Neural cell (in vitro differentiated cells): Measurements from ENCODE around the gene MAN2A2. TPM values are rescaled to one million over a fixed set of nuclear protein-coding genes. Genes with fewer than 3 reads are reported as not detected.

ENCODE experiments used
- H2AFZ ChIP-seq: fragments of 200-600, 300-800 bp; sonication (generic), shearing (Covaris generic); 2 replicates; pipeline ENCODE4 v1.6.0; 2014; ENCODE audit warnings: low read depth, mild to moderate bottlenecking, antibody characterized with exemption, low read length, moderate library complexity
- H3F3A ChIP-seq: fragments of 200-600 bp; shearing (Covaris generic); 2 replicates; pipeline ENCODE4 v1.6.1; 2016; ENCODE audit warnings: mild to moderate bottlenecking, moderate library complexity, mixed read lengths, antibody characterized with exemption, low read length; ENCODE audit not compliant: insufficient read depth, poor library complexity, severe bottlenecking
- H3K27ac ChIP-seq: fragments of 200-600, 300-800 bp; sonication (generic), shearing (Covaris generic); 2 replicates; pipeline ENCODE4 v1.5.1; 2014; ENCODE audit warnings: mild to moderate bottlenecking, low read length, moderate library complexity
- H3K27me3 ChIP-seq: fragments of 300-800, 200-600 bp; sonication (generic), shearing (Covaris generic); 2 replicates; pipeline ENCODE4 v1.6.0; 2014; ENCODE audit warnings: mild to moderate bottlenecking, low read depth, low read length, moderate library complexity; ENCODE audit not compliant: insufficient read depth
- H3K36me3 ChIP-seq: fragments of 300-800, 200-600 bp; sonication (generic), shearing (Covaris generic); 2 replicates; pipeline ENCODE4 v1.5.1; 2014; ENCODE audit warnings: mild to moderate bottlenecking, antibody characterized with exemption, low read length, moderate library complexity; ENCODE audit not compliant: insufficient read depth
- H3K4me2 ChIP-seq: fragments of 300-800, 200-600 bp; sonication (generic), shearing (Covaris generic); 2 replicates; pipeline ENCODE4 v1.6.0; 2014; ENCODE audit warnings: mild to moderate bottlenecking, low read length
- H3K4me3 ChIP-seq: fragments of 300-800, 200-600 bp; sonication (generic), shearing (Covaris generic); 2 replicates; pipeline ENCODE4 v1.5.1; 2014; ENCODE audit warnings: mild to moderate bottlenecking, low read length, moderate library complexity
- H3K79me2 ChIP-seq: fragments of 200-600 bp; shearing (Covaris generic); replicated peaks from 2 replicates; pipeline ENCODE4 v1.6.0; 2014; ENCODE audit warnings: mild to moderate bottlenecking, low read length, moderate library complexity; ENCODE audit not compliant: insufficient read depth
- H3K9ac ChIP-seq: fragments of 300-800, 200-600 bp; sonication (generic), shearing (Covaris generic); 2 replicates; pipeline ENCODE4 v1.6.1; 2016; ENCODE audit warnings: mild to moderate bottlenecking, low read length, mixed read lengths
- H3K9me2 ChIP-seq: fragments of 200-600 bp; shearing (Covaris generic); 2 replicates; pipeline ENCODE4 v1.6.1; 2016; ENCODE audit warnings: mild to moderate bottlenecking, low read length, mixed read lengths; ENCODE audit not compliant: insufficient read depth
- H3K9me3 ChIP-seq: fragments of 200-600, 300-800 bp; sonication (generic), shearing (Covaris generic); 2 replicates; pipeline ENCODE4 v1.6.1; 2016; ENCODE audit warnings: mild to moderate bottlenecking, mixed run types, low read length, moderate library complexity, mixed read lengths
- H4K20me1 ChIP-seq: fragments of 200-600 bp; shearing (Covaris generic); 2 replicates; pipeline ENCODE4 v1.6.1; 2016; ENCODE audit warnings: mild to moderate bottlenecking, mixed run types; ENCODE audit not compliant: insufficient read depth
- EP300 ChIP-seq: fragments of 450-650 bp; conservative IDR thresholded peaks from 2 replicates; pipeline ENCODE4 v1.6.1; 2014; ENCODE audit warnings: antibody characterized with exemption, mild to moderate bottlenecking, moderate library complexity; ENCODE audit not compliant: poor library complexity, severe bottlenecking
- EZH2 ChIP-seq: fragments of 200-600, 300-800 bp; shearing (Covaris generic), sonication (generic); IDR thresholded peaks from 2 replicates; pipeline ENCODE4 v1.6.1; 2014; ENCODE audit warnings: antibody characterized with exemption, low read length, borderline replicate concordance, mild to moderate bottlenecking; ENCODE audit not compliant: insufficient read depth, poor library complexity, severe bottlenecking
- MXI1 ChIP-seq: fragments of 450-650 bp; conservative IDR thresholded peaks from 2 replicates; pipeline ENCODE4 v1.6.1; 2014; ENCODE audit warnings: antibody characterized with exemption, mild to moderate bottlenecking; ENCODE audit not compliant: poor library complexity, severe bottlenecking
- POLR2AphosphoS5 ChIP-seq: IDR thresholded peaks from 2 replicates; pipeline ENCODE4 v1.6.1; 2012
- RAD21 ChIP-seq: fragments of 450-650 bp; conservative IDR thresholded peaks from 2 replicates; pipeline ENCODE4 v1.6.1; 2014; ENCODE audit warnings: antibody characterized with exemption, mild to moderate bottlenecking, moderate library complexity
- SMC3 ChIP-seq: fragments of 450-650 bp; conservative IDR thresholded peaks from 2 replicates; pipeline ENCODE4 v1.6.1; 2014; ENCODE audit warnings: antibody characterized with exemption, mild to moderate bottlenecking, moderate library complexity; ENCODE audit not compliant: poor library complexity
- TAF1 ChIP-seq: IDR thresholded peaks from 2 replicates; pipeline ENCODE4 v1.6.1; 2012; ENCODE audit warnings: low read depth
- polyA plus RNA-seq: library from polyadenylated mRNA; depleted of rRNA; stranded (reverse); fragments of >200 nt; gene quantifications from 2 replicates; pipeline ENCODE4 v1.2.3, GENCODE V29; 2014
- TF ChIP-seq, protein P1 (sequence below): fragments of 450-650 bp; IDR thresholded peaks from 2 replicates; pipeline ENCODE4 v1.5.1; 2014; ENCODE audit warnings: antibody characterized with exemption, mild to moderate bottlenecking, moderate library complexity; ENCODE audit not compliant: poor library complexity, severe bottlenecking
- TF ChIP-seq, protein P2 (sequence below): IDR thresholded peaks from 2 replicates; pipeline ENCODE4 v1.6.1; 2012; ENCODE audit warnings: borderline replicate concordance

Gene MAN2A2
- polyA plus RNA-seq, 1 donor from 2014 or later, result 59.8 TPM

GRCh38 chr15:90859234-90860131, 43.6 kb upstream of the MAN2A2 start:
- no peak overlapping the region for H3K4me2 ChIP-seq
- H3F3A ChIP-seq, result no peaks in the 10 kb centered on the region
- TF ChIP-seq TAF1 (no peak), EZH2 (no peak), MXI1 (no peak), RAD21 (no peak)
- TF ChIP-seq, protein P1, sequence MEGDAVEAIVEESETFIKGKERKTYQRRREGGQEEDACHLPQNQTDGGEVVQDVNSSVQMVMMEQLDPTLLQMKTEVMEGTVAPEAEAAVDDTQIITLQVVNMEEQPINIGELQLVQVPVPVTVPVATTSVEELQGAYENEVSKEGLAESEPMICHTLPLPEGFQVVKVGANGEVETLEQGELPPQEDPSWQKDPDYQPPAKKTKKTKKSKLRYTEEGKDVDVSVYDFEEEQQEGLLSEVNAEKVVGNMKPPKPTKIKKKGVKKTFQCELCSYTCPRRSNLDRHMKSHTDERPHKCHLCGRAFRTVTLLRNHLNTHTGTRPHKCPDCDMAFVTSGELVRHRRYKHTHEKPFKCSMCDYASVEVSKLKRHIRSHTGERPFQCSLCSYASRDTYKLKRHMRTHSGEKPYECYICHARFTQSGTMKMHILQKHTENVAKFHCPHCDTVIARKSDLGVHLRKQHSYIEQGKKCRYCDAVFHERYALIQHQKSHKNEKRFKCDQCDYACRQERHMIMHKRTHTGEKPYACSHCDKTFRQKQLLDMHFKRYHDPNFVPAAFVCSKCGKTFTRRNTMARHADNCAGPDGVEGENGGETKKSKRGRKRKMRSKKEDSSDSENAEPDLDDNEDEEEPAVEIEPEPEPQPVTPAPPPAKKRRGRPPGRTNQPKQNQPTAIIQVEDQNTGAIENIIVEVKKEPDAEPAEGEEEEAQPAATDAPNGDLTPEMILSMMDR, result no peak
- H4K20me1 ChIP-seq, result no peaks in the 10 kb centered on the region
- H3K79me2 ChIP-seq, result no peaks in the 10 kb centered on the region
- H3K36me3 ChIP-seq, result no peaks in the 10 kb centered on the region
- no peaks in the 10 kb centered on the region for H3K9me3 ChIP-seq
- no peaks in the 10 kb centered on the region for H3K9me2 ChIP-seq
- no peak overlapping the region for H3K27ac ChIP-seq
- H3K27me3 ChIP-seq, result no peaks in the 10 kb centered on the region
- no peak overlapping the region for H2AFZ ChIP-seq
- H3K4me3 ChIP-seq, result no peak overlapping the region
- no peak overlapping the region for H3K9ac ChIP-seq

- Histone ChIP-seq H3K4me3 (no peak overlapping the region), H4K20me1 (no peaks in the 10 kb centered on the region), H3K27ac (no peak overlapping the region), H3K79me2 (no peaks in the 10 kb centered on the region), H3K4me2 (no peak overlapping the region), H3K9me2 (no peaks in the 10 kb centered on the region), H3K36me3 (no peaks in the 10 kb centered on the region), H3K9me3 (no peaks in the 10 kb centered on the region), H3K9ac (no peak overlapping the region), H3F3A (no peaks in the 10 kb centered on the region), H2AFZ (no peak overlapping the region), H3K27me3 (no peaks in the 10 kb centered on the region)
- TF ChIP-seq MXI1 (no peak), EP300 (no peak), POLR2AphosphoS5 (no peak), RAD21 (no peak), SMC3 (no peak), EZH2 (no peak), TAF1 (no peak)
- TF ChIP-seq, protein P1, result no peak
- TF ChIP-seq, protein P2, sequence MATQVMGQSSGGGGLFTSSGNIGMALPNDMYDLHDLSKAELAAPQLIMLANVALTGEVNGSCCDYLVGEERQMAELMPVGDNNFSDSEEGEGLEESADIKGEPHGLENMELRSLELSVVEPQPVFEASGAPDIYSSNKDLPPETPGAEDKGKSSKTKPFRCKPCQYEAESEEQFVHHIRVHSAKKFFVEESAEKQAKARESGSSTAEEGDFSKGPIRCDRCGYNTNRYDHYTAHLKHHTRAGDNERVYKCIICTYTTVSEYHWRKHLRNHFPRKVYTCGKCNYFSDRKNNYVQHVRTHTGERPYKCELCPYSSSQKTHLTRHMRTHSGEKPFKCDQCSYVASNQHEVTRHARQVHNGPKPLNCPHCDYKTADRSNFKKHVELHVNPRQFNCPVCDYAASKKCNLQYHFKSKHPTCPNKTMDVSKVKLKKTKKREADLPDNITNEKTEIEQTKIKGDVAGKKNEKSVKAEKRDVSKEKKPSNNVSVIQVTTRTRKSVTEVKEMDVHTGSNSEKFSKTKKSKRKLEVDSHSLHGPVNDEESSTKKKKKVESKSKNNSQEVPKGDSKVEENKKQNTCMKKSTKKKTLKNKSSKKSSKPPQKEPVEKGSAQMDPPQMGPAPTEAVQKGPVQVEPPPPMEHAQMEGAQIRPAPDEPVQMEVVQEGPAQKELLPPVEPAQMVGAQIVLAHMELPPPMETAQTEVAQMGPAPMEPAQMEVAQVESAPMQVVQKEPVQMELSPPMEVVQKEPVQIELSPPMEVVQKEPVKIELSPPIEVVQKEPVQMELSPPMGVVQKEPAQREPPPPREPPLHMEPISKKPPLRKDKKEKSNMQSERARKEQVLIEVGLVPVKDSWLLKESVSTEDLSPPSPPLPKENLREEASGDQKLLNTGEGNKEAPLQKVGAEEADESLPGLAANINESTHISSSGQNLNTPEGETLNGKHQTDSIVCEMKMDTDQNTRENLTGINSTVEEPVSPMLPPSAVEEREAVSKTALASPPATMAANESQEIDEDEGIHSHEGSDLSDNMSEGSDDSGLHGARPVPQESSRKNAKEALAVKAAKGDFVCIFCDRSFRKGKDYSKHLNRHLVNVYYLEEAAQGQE, result no peak
These were observed 42.7 kb upstream of the MAN2A2 start for GRCh38 chr15:90860450-90860849.
